Loucy (cell line): ENCODE results near the gene FAF1.
A peak's percentile ranks its signal among the peaks of the same experiment; 100 is the strongest.

Source experiments
- H2AFZ ChIP-seq: fragments of 200-600 bp; sonication (generic); 2 replicates; pipeline ENCODE4 v1.6.0; 2016; ENCODE audit warnings: antibody characterized with exemption, mild to moderate bottlenecking, low read length, moderate library complexity
- H3F3A ChIP-seq: fragments of 200-600 bp; 2 replicates; pipeline ENCODE4 v1.6.0; 2016; ENCODE audit warnings: antibody characterized with exemption, low read depth, mild to moderate bottlenecking
- H3K27me3 ChIP-seq: fragments of 200-600 bp; sonication (generic); 2 replicates; pipeline ENCODE4 v1.6.1; 2014; ENCODE audit warnings: low read length, mild to moderate bottlenecking; ENCODE audit not compliant: insufficient read depth, poor library complexity, severe bottlenecking
- H3K36me3 ChIP-seq: fragments of 200-600 bp; sonication (generic); 2 replicates; pipeline ENCODE4 v1.6.1; 2016; ENCODE audit warnings: low read length; ENCODE audit not compliant: insufficient read depth
- H3K4me1 ChIP-seq: fragments of 200-600 bp; sonication (generic); 2 replicates; pipeline ENCODE4 v1.5.1; 2014; ENCODE audit warnings: low read length, mild to moderate bottlenecking; ENCODE audit not compliant: insufficient read depth, poor library complexity, severe bottlenecking
- H3K4me2 ChIP-seq: fragments of 200-600 bp; sonication (generic); 2 replicates; pipeline ENCODE4 v1.6.0; 2014; ENCODE audit warnings: antibody characterized with exemption, low read length, low read depth, mild to moderate bottlenecking; ENCODE audit not compliant: poor library complexity, severe bottlenecking
- H3K4me3 ChIP-seq: fragments of 200-600 bp; sonication (generic); 2 replicates; pipeline ENCODE4 v1.5.1; 2014; ENCODE audit warnings: low read length, mild to moderate bottlenecking, mixed read lengths; ENCODE audit not compliant: poor library complexity, severe bottlenecking
- H3K79me2 ChIP-seq: fragments of 200-600 bp; sonication (generic); 2 replicates; pipeline ENCODE4 v1.6.1; 2014; ENCODE audit warnings: low read length; ENCODE audit not compliant: insufficient read depth
- H3K9ac ChIP-seq: fragments of 200-600 bp; sonication (generic); 2 replicates; pipeline ENCODE4 v1.6.0; 2014; ENCODE audit warnings: mild to moderate bottlenecking, low read depth, low read length, moderate library complexity; ENCODE audit not compliant: poor library complexity, severe bottlenecking
- H3K9me2 ChIP-seq: fragments of 200-600 bp; sonication (generic); replicated peaks from 2 replicates; pipeline ENCODE4 v1.6.1; 2016; ENCODE audit warnings: low read depth, low read length, mixed read lengths
- H3K9me3 ChIP-seq: fragments of 200-600 bp; sonication (generic); 2 replicates; pipeline ENCODE4 v1.6.1; 2014; ENCODE audit warnings: mild to moderate bottlenecking, antibody characterized with exemption, low read length, low read depth; ENCODE audit not compliant: insufficient read depth
- H4K20me1 ChIP-seq: fragments of 200-600 bp; sonication (generic); 2 replicates; pipeline ENCODE4 v1.6.0; 2014; ENCODE audit warnings: antibody characterized with exemption, low read length, mild to moderate bottlenecking; ENCODE audit not compliant: insufficient read depth, poor library complexity, severe bottlenecking
- CTCF ChIP-seq: fragments of 200-600 bp; sonication (generic); conservative IDR thresholded peaks from 2 replicates; pipeline ENCODE4 v1.5.1; 2014; ENCODE audit warnings: mild to moderate bottlenecking, antibody characterized with exemption, low read length
- EZH2phosphoT487 ChIP-seq: fragments of 200-600 bp; IDR thresholded peaks from 2 replicates; pipeline ENCODE4 v1.6.1; 2018; ENCODE audit warnings: antibody characterized with exemption, mild to moderate bottlenecking, moderate library complexity, borderline replicate concordance

FAF1 gene

DNA sequence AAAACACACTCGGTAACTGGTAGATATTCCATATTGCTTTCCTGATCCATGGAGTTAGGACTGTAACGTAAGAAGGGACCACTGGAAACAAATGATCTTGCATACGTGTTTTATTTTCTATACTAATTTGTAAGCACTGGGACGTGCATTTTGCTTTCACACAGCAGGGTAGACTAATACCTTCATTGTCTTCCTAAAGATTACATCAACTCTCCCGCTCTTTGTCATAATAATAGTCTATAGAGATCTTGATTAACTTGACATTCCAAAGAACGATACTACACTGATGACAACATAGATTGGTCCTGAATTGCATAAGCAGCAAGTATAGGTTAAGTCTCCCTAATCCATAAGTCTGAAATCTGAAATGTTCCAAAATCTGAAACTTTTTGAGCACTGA, 166.5 kb downstream of the FAF1 start:
- no peaks in the 10 kb centered on the region for H3K9me2 ChIP-seq
- H3K9ac ChIP-seq = no peak overlapping the region
- H3F3A ChIP-seq = no peaks in the 10 kb centered on the region
- no peaks in the 10 kb centered on the region for H3K9me3 ChIP-seq
- peaks cover 28% of the 10 kb centered on the region for H3K79me2 ChIP-seq
- H2AFZ ChIP-seq = no peak overlapping the region
- no peaks in the 10 kb centered on the region for H3K27me3 ChIP-seq
- peaks cover 7% of the 10 kb centered on the region for H4K20me1 ChIP-seq
- H3K4me1 ChIP-seq = peaks cover 14% of the 10 kb centered on the region
- no peak for TF ChIP-seq EZH2phosphoT487
- no peak for TF ChIP-seq CTCF
- no peaks in the 10 kb centered on the region; the same call in 1 of the 2 replicates for H3K36me3 ChIP-seq
- H3K4me3 ChIP-seq = no peak overlapping the region
- no peak overlapping the region for H3K4me2 ChIP-seq

GRCh38 chr1:50787266-50787665, 172.8 kb downstream of the FAF1 start:
- Histone ChIP-seq H3K4me2 (no peak overlapping the region), H3K36me3 (peaks cover 26% of the 10 kb centered on the region; the same call in 1 of the 2 replicates), H3F3A (no peaks in the 10 kb centered on the region), H3K4me1 (peaks cover 4% of the 10 kb centered on the region), H4K20me1 (peaks cover 3% of the 10 kb centered on the region), H3K9me2 (no peaks in the 10 kb centered on the region), H3K79me2 (peaks cover 17% of the 10 kb centered on the region; the same call in 1 of the 2 replicates), H2AFZ (no peak overlapping the region), H3K4me3 (no peak overlapping the region), H3K9me3 (no peaks in the 10 kb centered on the region), H3K9ac (no peak overlapping the region), H3K27me3 (no peaks in the 10 kb centered on the region)
- TF ChIP-seq CTCF (no peak), EZH2phosphoT487 (no peak)

GRCh38 chr1:50783286-50783685, 176.8 kb downstream of the FAF1 start:
- Histone ChIP-seq H3K4me3 (peak overlapping the region; percentile 54), H3K9me3 (no peaks in the 10 kb centered on the region)

More at GRCh38 chr1:50783286-50783685, 176.8 kb downstream of the FAF1 start:
- Histone ChIP-seq H3K36me3 (peaks cover 49% of the 10 kb centered on the region), H3K9me2 (no peaks in the 10 kb centered on the region), H3K4me2 (peak overlapping the region; percentile 53), H3F3A (no peaks in the 10 kb centered on the region), H2AFZ (no peak overlapping the region), H4K20me1 (no peaks in the 10 kb centered on the region), H3K27me3 (no peaks in the 10 kb centered on the region), H3K79me2 (peaks cover 34% of the 10 kb centered on the region; the same call in 1 of the 2 replicates), H3K9ac (peak overlapping the region; percentile 40), H3K4me1 (peaks cover 4% of the 10 kb centered on the region)
- TF ChIP-seq CTCF (no peak), EZH2phosphoT487 (no peak)
